Body of pancreas (tissue), 4 donors: Measurements from ENCODE around the gene CDK14. TPM values are rescaled to one million over a fixed set of nuclear protein-coding genes. Genes with fewer than 3 reads are reported as not detected.
A peak's percentile ranks its signal among the peaks of the same experiment; 100 is the strongest.

Source experiments
- ATAC-seq: fragments of 150-250 bp; one replicate; pipeline ENCODE4 v1.9.1; 2016
- DNase-seq, 4 donors: peaks; one replicate each; pipeline ENCODE4 v3.0.0-alpha.2; 2019
- H3K27ac ChIP-seq, 4 donors: fragments of 200-600 bp; sonication (generic); 1 replicate in 3 of 4; 2 replicates in 1 of 4; pipeline versions ENCODE4 v1.5.1 to v1.6.1; 2016 to 2019; ENCODE audit warnings: mild to moderate bottlenecking in 1 of 4, mixed read lengths in 1 of 4, moderate library complexity in 1 of 4
- H3K27me3 ChIP-seq, 2 donors: fragments of 200-600 bp; sonication (generic); one replicate each; pipeline ENCODE4 v1.6.0; 2016; ENCODE audit warnings: mild to moderate bottlenecking in 1 of 2
- H3K36me3 ChIP-seq, 2 donors: fragments of 200-600 bp; sonication (generic); replicated peaks in 1 of 2; 2 replicates each; pipeline ENCODE4 v1.5.1; 2016; ENCODE audit warnings: low read depth in 2 of 2; ENCODE audit not compliant: insufficient read depth in 1 of 2
- H3K4me1 ChIP-seq: fragments of 200-600 bp; sonication (generic); one replicate; pipeline ENCODE4 v1.6.0; 2016
- H3K4me3 ChIP-seq, 2 donors: fragments of 200-600 bp; sonication (generic); 1 replicate in 1 of 2; 2 replicates in 1 of 2; pipeline ENCODE4 v1.5.1; 2016 to 2019
- H3K9me3 ChIP-seq, 3 donors: fragments of 200-600 bp; sonication (generic); 1 replicate in 2 of 3; 2 replicates in 1 of 3; pipeline ENCODE4 v1.5.1; 2016
- CTCF ChIP-seq, 7 experiments: fragments of 450-650 bp in 4 of 7; fragments of 200-600 bp in 3 of 7; sonication (generic) in 3 of 7; IDR thresholded peaks; one replicate each; pipeline ENCODE4 v1.5.1; 2016 to 2019; ENCODE audit warnings: antibody characterized with exemption in 7 of 7
- POLR2A ChIP-seq, 3 donors: fragments of 450-650 bp; IDR thresholded peaks; one replicate each; pipeline ENCODE4 v1.6.1; 2016; ENCODE audit warnings: antibody characterized with exemption in 3 of 3, mild to moderate bottlenecking in 2 of 3
- WGBS, 2 donors: methylation state at CpG; one replicate each; pipeline ENCODE4 v1.1.5; 2017; 5-methylcytosine and 5-hydroxymethylcytosine counted together
- intact Hi-C: fragments of 100-400 bp; cut with DNase I; formaldehyde crosslinking; loops from one replicate; pipeline ENCODE4 v1.15.1; 2023
- total RNA-seq, 2 donors: library from RNA; depleted of rRNA; stranded (reverse); fragments of >200 nt; gene quantifications; one replicate each; pipeline ENCODE4 v1.1.0, GENCODE V29; 2016

CDK14 gene
- total RNA-seq, 2 donors from 2014 or later = 21.8 to 35.6 TPM

GRCh38 chr7:91082038-91082437 is 485.9 kb downstream of the CDK14 start:
- Histone ChIP-seq H3K27me3 (no peaks in the 10 kb centered on the region), H3K9me3 (no peaks in the 10 kb centered on the region), H3K4me3 (no peak overlapping the region), H3K36me3 (no peaks in the 10 kb centered on the region), H3K27ac (no peak overlapping the region), H3K4me1 (no peaks in the 10 kb centered on the region)
- intact Hi-C loops = no loop called here
- 50 to 51% methylated on average over 3 of the region's 3 CpGs for WGBS, 2 donors
- no peak for TF ChIP-seq CTCF (IDR thresholded peaks at IDR 0.05)
- TF ChIP-seq POLR2A (IDR thresholded peaks at IDR 0.05) = no peak
- no peak for ATAC-seq
- no peak for DNase-seq

- Histone ChIP-seq H3K4me1 (no peaks in the 10 kb centered on the region), H3K27ac (no peak overlapping the region), H3K36me3 (no peaks in the 10 kb centered on the region), H3K4me3 (no peak overlapping the region), H3K9me3 (no peaks in the 10 kb centered on the region), H3K27me3 (no peaks in the 10 kb centered on the region)
- DNase-seq = no peak
- peak in 6 of 7 experiments; percentile 32 to 55 (median 45) for TF ChIP-seq CTCF (IDR thresholded peaks at IDR 0.05)
- no peak for TF ChIP-seq POLR2A (IDR thresholded peaks at IDR 0.05)
- 45 to 56% methylated on average over 2 of the region's 2 CpGs for WGBS, 2 donors
- intact Hi-C loops = no loop called here
- no peak for ATAC-seq
These were observed 486.9 kb downstream of the CDK14 start for GRCh38 chr7:91082852-91083495.

GRCh38 chr7:91083855-91084644 is 487.9 kb downstream of the CDK14 start:
- H3K4me1 ChIP-seq = no peaks in the 10 kb centered on the region
- no peaks in the 10 kb centered on the region for H3K27me3 ChIP-seq
- intact Hi-C loops = no loop called here
- no peaks in the 10 kb centered on the region for H3K9me3 ChIP-seq
- no peak overlapping the region for H3K4me3 ChIP-seq
- DNase-seq = peak in 3 of 4 donors; percentile 28 to 50 (median 39)
- ATAC-seq = peak; percentile 33
- H3K36me3 ChIP-seq = no peaks in the 10 kb centered on the region
- WGBS, 2 donors = 77 to 84% methylated on average over 3 of the region's 3 CpGs
- H3K27ac ChIP-seq = no peak overlapping the region
- TF ChIP-seq POLR2A (IDR thresholded peaks at IDR 0.05) = no peak
- peak in 1 of 7 experiments; percentile 5 for TF ChIP-seq CTCF (IDR thresholded peaks at IDR 0.05)

GRCh38 chr7:91085175-91085574 is 489.1 kb downstream of the CDK14 start:
- TF ChIP-seq POLR2A (IDR thresholded peaks at IDR 0.05) (no peak), CTCF (IDR thresholded peaks at IDR 0.05) (no peak)
- no peaks in the 10 kb centered on the region for H3K9me3 ChIP-seq
- H3K4me3 ChIP-seq = no peak overlapping the region
- no peaks in the 10 kb centered on the region for H3K36me3 ChIP-seq
- no peaks in the 10 kb centered on the region for H3K4me1 ChIP-seq
- intact Hi-C loops = no loop called here
- no peak for DNase-seq
- H3K27me3 ChIP-seq = no peaks in the 10 kb centered on the region
- 77 to 94% methylated on average over 4 of the region's 4 CpGs for WGBS, 2 donors
- no peak for ATAC-seq
- H3K27ac ChIP-seq = no peak overlapping the region
